ENCODE measurements around the gene RCN2. TPM values are rescaled to one million over a fixed set of nuclear protein-coding genes. Genes with fewer than 3 reads are reported as not detected.
"Not testable (repeated sequence)": the region's sequence is repeated elsewhere in the genome, so short reads cannot be mapped to it uniquely, and the experiment has no call there.

The RCN2 gene
- total RNA-seq (ENCODE audit: low replicate concordance): 59.9 and 89.8 TPM in 2 replicates

GRCh38 chr15:76931397-76932134, at the start of gene RCN2:
TSS of gene RCN2 (plus strand) at chr15:76931749. CDS start at chr15:76931842, 93 bp downstream.
- peak within 1 kb of the TSS; percentile 87 for H3K4me3 ChIP-seq (ENCODE audit: low read depth, low read length)
- DNase-seq (ENCODE audit: low read depth): peak; percentile 89
- no peak for TF ChIP-seq CTCF (IDR thresholded peaks at IDR 0.05; ENCODE audit: insufficient read depth, low read length)

- no peak overlapping the region for H3K4me3 ChIP-seq (ENCODE audit: low read depth, low read length)
- no peak for DNase-seq (ENCODE audit: low read depth)
- TF ChIP-seq CTCF (IDR thresholded peaks at IDR 0.05; ENCODE audit: insufficient read depth, low read length): no peak
These were observed 46.3 kb upstream of the RCN2 start for GRCh38 chr15:76885212-76885611.

- H3K4me3 ChIP-seq (ENCODE audit: low read depth, low read length); DNase-seq (ENCODE audit: low read depth): not testable (repeated sequence)
These were observed 44.0 kb upstream of the RCN2 start for GRCh38 chr15:76887280-76888141.

- not testable (repeated sequence) for DNase-seq (ENCODE audit: low read depth); H3K4me3 ChIP-seq (ENCODE audit: low read depth, low read length)
These were observed 38.7 kb upstream of the RCN2 start for GRCh38 chr15:76892836-76893235.

GRCh38 chr15:76894174-76894573, 37.4 kb upstream of the RCN2 start:
- H3K4me3 ChIP-seq (ENCODE audit: low read depth, low read length): no peak overlapping the region
- no peak for TF ChIP-seq CTCF (IDR thresholded peaks at IDR 0.05; ENCODE audit: insufficient read depth, low read length)
- no peak for DNase-seq (ENCODE audit: low read depth)

GRCh38 chr15:76898102-76898501, 33.4 kb upstream of the RCN2 start:
- no peak for DNase-seq (ENCODE audit: low read depth)
- no peak for TF ChIP-seq CTCF (IDR thresholded peaks at IDR 0.05; ENCODE audit: insufficient read depth, low read length)
- no peak overlapping the region for H3K4me3 ChIP-seq (ENCODE audit: low read depth, low read length)

GRCh38 chr15:76899176-76899930, 32.2 kb upstream of the RCN2 start:
- not testable (repeated sequence) for DNase-seq (ENCODE audit: low read depth); H3K4me3 ChIP-seq (ENCODE audit: low read depth, low read length)

GRCh38 chr15:76899931-76900310, 31.6 kb upstream of the RCN2 start:
- not testable (repeated sequence) for DNase-seq (ENCODE audit: low read depth); H3K4me3 ChIP-seq (ENCODE audit: low read depth, low read length)

All from fibroblast of the aortic adventitia (primary cell).